ENCODE measurements around the gene ENTREP3.

Gene ENTREP3

DNA sequence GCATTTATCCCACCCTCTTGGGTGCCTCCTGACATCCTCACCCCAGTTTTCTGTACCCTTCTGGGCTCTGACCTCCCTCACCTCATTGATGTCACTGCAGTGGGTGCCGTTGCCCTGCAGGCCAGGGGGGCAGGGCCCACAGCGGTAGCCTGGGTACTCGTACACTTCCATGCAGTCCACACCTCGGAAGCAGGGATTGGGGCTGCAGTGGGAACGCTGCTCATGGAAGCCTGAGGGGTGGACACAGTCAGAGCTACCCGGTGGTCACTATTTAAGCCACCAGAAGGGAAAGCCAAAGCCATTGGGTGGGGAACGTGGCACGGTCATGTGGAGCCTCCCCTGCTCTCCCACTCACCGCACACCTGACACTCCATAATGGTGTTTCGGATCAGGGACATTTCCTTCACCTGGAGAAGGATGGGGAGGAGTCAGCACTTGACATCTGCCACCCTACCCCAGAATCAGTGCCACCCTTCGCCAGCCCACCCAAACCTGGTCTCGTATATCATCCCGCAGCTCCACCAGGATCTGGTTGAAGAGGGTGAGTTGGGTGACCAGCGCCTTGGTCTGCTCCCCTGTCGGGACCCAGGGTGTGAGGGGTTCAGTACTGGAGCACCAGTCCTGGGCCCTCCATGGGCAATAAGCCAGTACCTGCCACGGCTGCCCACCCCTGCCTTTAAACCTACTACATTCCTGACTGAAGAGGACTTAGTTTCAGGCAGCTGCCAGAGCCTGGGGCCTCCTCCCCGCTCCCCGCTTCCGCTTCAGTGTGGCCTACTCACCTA is 52.4 kb downstream of the ENTREP3 start:
- in situ Hi-C loops (cut with HindIII; ENCODE audit: low sequenced_read_pairs), result no loop called here

DNA sequence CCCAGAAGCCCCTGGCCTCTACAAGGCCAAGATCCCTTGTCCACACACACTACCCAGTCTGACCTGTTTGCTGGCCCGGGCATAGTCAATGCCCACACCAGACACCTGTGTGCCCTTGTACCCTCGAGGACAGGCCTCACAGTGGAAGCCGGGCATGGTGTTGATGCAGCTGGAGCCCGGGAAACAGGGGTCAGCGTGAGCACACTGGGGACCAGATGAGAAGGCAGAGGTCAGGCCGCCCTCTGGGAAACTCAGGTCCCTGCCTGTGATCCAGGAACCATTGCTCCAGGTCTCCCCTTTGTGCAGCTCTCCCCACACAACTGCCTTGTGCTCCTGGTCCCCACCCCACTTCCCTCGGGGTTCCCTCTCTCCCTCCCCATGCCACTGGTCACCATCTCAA is 53.1 kb downstream of the ENTREP3 start:
- in situ Hi-C loops (cut with HindIII; ENCODE audit: low sequenced_read_pairs), result no loop called here

DNA sequence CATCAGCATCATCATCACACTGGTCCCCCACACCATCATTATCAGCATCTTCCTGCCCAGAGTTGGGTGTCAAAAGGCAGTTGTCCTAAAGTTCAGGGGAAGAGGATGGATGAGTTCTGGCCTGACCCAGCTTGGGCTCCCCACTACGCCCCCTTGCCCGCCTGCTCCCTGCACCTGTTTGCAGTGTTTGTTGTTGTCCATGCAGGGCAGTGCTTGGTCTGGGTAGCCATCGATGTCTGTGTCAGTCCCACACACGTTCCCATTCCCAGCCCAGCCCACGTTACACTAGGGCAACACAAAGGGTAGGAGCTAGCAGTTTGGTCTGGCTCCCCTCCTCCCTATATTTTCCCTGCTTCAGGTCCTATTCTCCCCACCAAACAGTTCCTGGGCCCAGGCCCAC is 54.4 kb downstream of the ENTREP3 start:
- in situ Hi-C loops (cut with HindIII; ENCODE audit: low sequenced_read_pairs), result no loop called here

DNA sequence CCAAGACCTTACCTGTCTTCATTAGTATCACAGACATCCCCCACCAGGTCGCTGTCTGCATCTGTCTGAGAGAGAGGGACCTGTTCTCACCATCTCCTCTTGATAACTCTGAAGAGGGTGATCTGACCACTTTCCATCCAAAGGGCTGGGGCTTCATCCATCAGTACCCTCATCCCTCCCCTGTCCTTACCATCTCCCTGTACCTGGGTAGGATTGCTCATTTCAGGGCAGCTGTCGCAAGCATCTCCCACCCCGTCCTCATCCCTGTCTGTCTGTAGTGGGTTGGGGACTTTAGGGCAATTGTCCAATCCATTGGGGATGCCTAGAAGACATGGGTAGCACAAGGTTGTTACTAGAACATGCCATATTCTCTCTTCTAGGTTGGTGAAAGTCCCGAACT is 55.5 kb downstream of the ENTREP3 start:
- in situ Hi-C loops (cut with HindIII; ENCODE audit: low sequenced_read_pairs), result no loop called here

DNA sequence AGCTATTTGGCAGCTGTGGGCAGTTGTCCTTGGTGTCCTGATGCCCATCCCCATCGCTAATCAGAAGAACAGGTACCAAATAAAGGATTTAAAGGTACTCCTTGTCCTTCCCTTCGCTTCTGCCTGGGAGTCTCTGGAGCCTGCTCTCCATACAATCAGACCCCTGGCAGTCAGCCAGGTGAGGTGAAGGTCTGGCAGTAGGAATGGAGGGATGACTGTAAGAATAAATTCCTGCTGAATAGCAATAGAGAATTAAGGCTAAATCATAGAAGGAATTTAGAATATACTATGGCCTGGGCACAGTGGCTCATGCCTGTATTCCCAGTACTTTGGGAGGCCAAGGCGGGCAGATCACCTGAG is 56.8 kb downstream of the ENTREP3 start:
- in situ Hi-C loops (cut with HindIII; ENCODE audit: low sequenced_read_pairs), result no loop called here

DNA sequence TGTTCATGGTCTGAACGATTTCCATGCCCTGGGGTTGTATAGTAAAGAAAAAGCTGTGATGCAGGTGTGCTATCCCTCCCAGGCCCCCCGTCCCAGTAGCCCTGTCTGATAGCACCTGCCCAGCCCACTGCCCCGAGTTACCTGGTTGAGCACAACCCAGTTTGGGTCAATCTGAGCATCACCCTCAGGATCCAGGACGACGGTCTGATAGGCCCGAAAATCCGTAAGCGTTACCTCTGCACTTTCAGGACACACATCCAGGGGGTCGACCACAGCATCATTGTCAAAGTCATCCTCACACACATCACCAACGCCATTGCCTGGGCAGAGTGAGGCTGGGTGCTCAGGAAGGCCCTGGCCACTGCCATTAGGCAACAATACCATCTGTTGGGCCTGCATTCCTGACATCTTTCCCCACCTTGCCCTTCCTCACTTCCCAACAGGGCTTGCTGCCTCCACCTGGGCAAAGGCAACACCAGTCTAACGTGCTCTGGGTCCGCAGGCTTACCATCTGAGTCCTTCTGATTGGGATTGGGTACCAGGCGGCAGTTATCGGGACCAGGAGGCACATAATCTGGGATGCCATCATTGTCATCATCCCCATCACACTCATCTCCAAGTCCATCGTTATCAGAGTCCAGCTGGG is 57.3 kb downstream of the ENTREP3 start:
- in situ Hi-C loops (cut with HindIII; ENCODE audit: low sequenced_read_pairs), result no loop called here
